Measurements from ENCODE around the gene CMTR2.

CMTR2 gene

GRCh38 chr16:71257768-71258167 is 31.4 kb downstream of the CMTR2 start:
- POLR2A ChIA-PET, result no interaction called here
- TF ChIP-seq SUZ12 (IDR thresholded peaks at IDR 0.05) (no peak), FOXA1 (IDR thresholded peaks at IDR 0.05) (no peak), PKNOX1 (IDR thresholded peaks at IDR 0.05) (no peak), HDGF (IDR thresholded peaks at IDR 0.05; ENCODE audit: borderline replicate concordance) (no peak), NFRKB (IDR thresholded peaks at IDR 0.05) (no peak), ELF4 (IDR thresholded peaks at IDR 0.05) (no peak), SP1 (IDR thresholded peaks at IDR 0.05) (no peak), CTBP1 (IDR thresholded peaks at IDR 0.05; ENCODE audit: borderline replicate concordance) (no peak), LEF1 (IDR thresholded peaks at IDR 0.05; ENCODE audit: borderline replicate concordance) (no peak), FOXM1 (IDR thresholded peaks at IDR 0.05; ENCODE audit: borderline replicate concordance) (no peak), FOXK2 (IDR thresholded peaks at IDR 0.05) (no peak), BHLHE40 (IDR thresholded peaks at IDR 0.05; ENCODE audit: borderline replicate concordance) (no peak), L3MBTL2 (conservative IDR thresholded peaks at IDR 0.05) (no peak), TARDBP (IDR thresholded peaks at IDR 0.05) (no peak), ZNF384 (IDR thresholded peaks at IDR 0.05) (no peak), ARNT (IDR thresholded peaks at IDR 0.05) (no peak)
- CTCF ChIA-PET, result no interaction called here
- no peak for DNase-seq (ENCODE audit: extremely low spot score)

- ChIA-PET CTCF (no interaction called here), POLR2A (no interaction called here)
- no peak for DNase-seq (ENCODE audit: extremely low spot score)
- no peak for TF ChIP-seq L3MBTL2 (conservative IDR thresholded peaks at IDR 0.05)
- TF ChIP-seq HDGF (IDR thresholded peaks at IDR 0.05; ENCODE audit: borderline replicate concordance), result no peak
- no peak for TF ChIP-seq LEF1 (IDR thresholded peaks at IDR 0.05; ENCODE audit: borderline replicate concordance)
- TF ChIP-seq FOXM1 (IDR thresholded peaks at IDR 0.05; ENCODE audit: borderline replicate concordance), result no peak
- TF ChIP-seq PKNOX1 (IDR thresholded peaks at IDR 0.05), result no peak
- TF ChIP-seq CTBP1 (IDR thresholded peaks at IDR 0.05; ENCODE audit: borderline replicate concordance), result no peak
- TF ChIP-seq ARNT (IDR thresholded peaks at IDR 0.05), result no peak
- no peak for TF ChIP-seq SUZ12 (IDR thresholded peaks at IDR 0.05)
- TF ChIP-seq BHLHE40 (IDR thresholded peaks at IDR 0.05; ENCODE audit: borderline replicate concordance), result no peak
- no peak for TF ChIP-seq NFRKB (IDR thresholded peaks at IDR 0.05)
- no peak for TF ChIP-seq FOXA1 (IDR thresholded peaks at IDR 0.05)
- no peak for TF ChIP-seq FOXK2 (IDR thresholded peaks at IDR 0.05)
- no peak for TF ChIP-seq ZNF384 (IDR thresholded peaks at IDR 0.05)
- no peak for TF ChIP-seq SP1 (IDR thresholded peaks at IDR 0.05)
- TF ChIP-seq TARDBP (IDR thresholded peaks at IDR 0.05), result no peak
- TF ChIP-seq ELF4 (IDR thresholded peaks at IDR 0.05), result no peak
These were observed 33.5 kb downstream of the CMTR2 start for GRCh38 chr16:71255721-71256120.

- TF ChIP-seq CTBP1 (IDR thresholded peaks at IDR 0.05; ENCODE audit: borderline replicate concordance) (no peak), NFRKB (IDR thresholded peaks at IDR 0.05) (no peak), ARNT (IDR thresholded peaks at IDR 0.05) (no peak), L3MBTL2 (conservative IDR thresholded peaks at IDR 0.05) (no peak), LEF1 (IDR thresholded peaks at IDR 0.05; ENCODE audit: borderline replicate concordance) (no peak)
- no peak for DNase-seq (ENCODE audit: extremely low spot score)
- CTCF ChIA-PET, result no interaction called here
- POLR2A ChIA-PET, result no interaction called here
These were observed 34.2 kb downstream of the CMTR2 start for GRCh38 chr16:71254832-71255525.

GRCh38 chr16:71250461-71251235 is 38.6 kb downstream of the CMTR2 start:
- ChIA-PET CTCF (no interaction called here), POLR2A (no interaction called here)
- TF ChIP-seq FOXA1 (IDR thresholded peaks at IDR 0.05) (no peak), CTBP1 (IDR thresholded peaks at IDR 0.05; ENCODE audit: borderline replicate concordance) (no peak), SUZ12 (IDR thresholded peaks at IDR 0.05) (no peak), ELF4 (IDR thresholded peaks at IDR 0.05) (no peak), LEF1 (IDR thresholded peaks at IDR 0.05; ENCODE audit: borderline replicate concordance) (no peak), FOXM1 (IDR thresholded peaks at IDR 0.05; ENCODE audit: borderline replicate concordance) (no peak), BHLHE40 (IDR thresholded peaks at IDR 0.05; ENCODE audit: borderline replicate concordance) (no peak), NFRKB (IDR thresholded peaks at IDR 0.05) (no peak)
- no peak for DNase-seq (ENCODE audit: extremely low spot score)

GRCh38 chr16:71249399-71249798 is 39.8 kb downstream of the CMTR2 start:
- DNase-seq (ENCODE audit: extremely low spot score), result no peak
- TF ChIP-seq LEF1 (IDR thresholded peaks at IDR 0.05; ENCODE audit: borderline replicate concordance) (no peak), FOXK2 (IDR thresholded peaks at IDR 0.05) (no peak), ELF4 (IDR thresholded peaks at IDR 0.05) (no peak), CTBP1 (IDR thresholded peaks at IDR 0.05; ENCODE audit: borderline replicate concordance) (no peak), L3MBTL2 (conservative IDR thresholded peaks at IDR 0.05) (no peak), BHLHE40 (IDR thresholded peaks at IDR 0.05; ENCODE audit: borderline replicate concordance) (no peak), SUZ12 (IDR thresholded peaks at IDR 0.05) (no peak), ARNT (IDR thresholded peaks at IDR 0.05) (no peak), FOXM1 (IDR thresholded peaks at IDR 0.05; ENCODE audit: borderline replicate concordance) (no peak), PKNOX1 (IDR thresholded peaks at IDR 0.05) (no peak), TARDBP (IDR thresholded peaks at IDR 0.05) (no peak), SP1 (IDR thresholded peaks at IDR 0.05) (no peak), ZNF384 (IDR thresholded peaks at IDR 0.05) (no peak)
- POLR2A ChIA-PET, result no interaction called here
- CTCF ChIA-PET, result no interaction called here

GRCh38 chr16:71247478-71247877 is 41.7 kb downstream of the CMTR2 start:
- ChIA-PET POLR2A (no interaction called here), CTCF (no interaction called here)
- no peak for DNase-seq (ENCODE audit: extremely low spot score)
- TF ChIP-seq PKNOX1 (IDR thresholded peaks at IDR 0.05) (no peak), ZNF384 (IDR thresholded peaks at IDR 0.05) (no peak), SP1 (IDR thresholded peaks at IDR 0.05) (no peak), ELF4 (IDR thresholded peaks at IDR 0.05) (no peak), FOXK2 (IDR thresholded peaks at IDR 0.05) (no peak), TARDBP (IDR thresholded peaks at IDR 0.05) (no peak)

All from HEK293T (cell line).